GM23338 (cell line): ENCODE results near the gene CRY1. TPM values are rescaled to one million over a fixed set of nuclear protein-coding genes. Genes with fewer than 3 reads are reported as not detected.

Experiments used
- EZH2 ChIP-seq: fragments of 200-600 bp; sonication (generic); IDR thresholded peaks from one replicate; pipeline ENCODE4 v1.8.0; 2017; ENCODE audit warnings: antibody characterized with exemption, mild to moderate bottlenecking, low read depth; ENCODE audit not compliant: unreplicated experiment
- EZH2phosphoT487 ChIP-seq: fragments of 200-600 bp; sonication (generic); IDR thresholded peaks from one replicate; pipeline ENCODE4 v1.8.1; 2018; ENCODE audit warnings: antibody characterized with exemption; ENCODE audit not compliant: unreplicated experiment
- JUNB ChIP-seq: IDR thresholded peaks from one replicate; pipeline ENCODE4 v1.6.1; 2016; ENCODE audit warnings: antibody characterized with exemption; ENCODE audit not compliant: unreplicated experiment
- STAT1 ChIP-seq: IDR thresholded peaks from one replicate; pipeline ENCODE4 v1.6.1; 2016; ENCODE audit warnings: antibody characterized with exemption; ENCODE audit not compliant: unreplicated experiment
- ZNF114 ChIP-seq: fragments of 250-450 bp; sonication (Bioruptor Pico); IDR thresholded peaks from 2 replicates; pipeline ENCODE4 v1.5.0; 2020; ENCODE audit warnings: mild to moderate bottlenecking, moderate library complexity
- ZNF331 ChIP-seq: fragments of 250-450 bp; sonication (Bioruptor Pico); IDR thresholded peaks from 2 replicates; pipeline ENCODE4 v1.5.0; 2020; ENCODE audit warnings: low read depth, mild to moderate bottlenecking, moderate library complexity
- polyA plus RNA-seq: library from polyadenylated mRNA; unstranded; fragments of >200 nt; fragmentation: Nextera tagmentation; extraction: Ambion mirVana; gene quantifications from 2 replicates; pipeline ENCODE4 v1.2.1, GENCODE V29; 2016
- total RNA-seq: library from RNA; depleted of rRNA; stranded (reverse); fragments of >200 nt; shearing (Covaris generic); gene quantifications from 2 replicates; pipeline ENCODE4 v1.2.3, GENCODE V29; 2014
- TF ChIP-seq, protein P1 (sequence below): IDR thresholded peaks from one replicate; pipeline ENCODE4 v1.6.1; 2018; ENCODE audit warnings: antibody characterized with exemption; ENCODE audit not compliant: unreplicated experiment
- TF ChIP-seq, protein P2 (sequence below): fragments of 250-450 bp; sonication (Bioruptor Pico); IDR thresholded peaks from 2 replicates; pipeline ENCODE4 v1.5.0; 2020; ENCODE audit warnings: mild to moderate bottlenecking, moderate library complexity

Gene CRY1
- total and polyA plus RNA-seq, 2 experiments from 2014 or later = 27.7 to 28.2 TPM

DNA sequence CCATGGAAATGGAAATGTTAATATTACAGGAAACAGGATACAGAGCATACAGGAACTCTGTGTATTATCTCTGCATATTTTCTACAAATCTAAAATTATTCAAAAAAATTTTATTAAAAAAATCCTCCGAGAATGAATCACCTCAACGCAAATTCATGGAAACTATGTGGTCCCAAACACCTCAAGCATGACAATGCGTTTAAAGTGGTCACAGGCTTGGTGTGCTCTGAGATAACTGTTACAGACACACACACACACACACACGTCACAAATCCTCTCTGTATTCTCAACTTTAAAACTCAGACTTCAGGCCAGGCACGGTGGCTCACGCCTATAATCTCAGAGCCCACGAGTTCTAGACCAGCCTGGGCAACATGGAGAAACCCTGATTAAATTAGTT, 61.1 kb downstream of the CRY1 start (continued):
- TF ChIP-seq, protein P1, sequence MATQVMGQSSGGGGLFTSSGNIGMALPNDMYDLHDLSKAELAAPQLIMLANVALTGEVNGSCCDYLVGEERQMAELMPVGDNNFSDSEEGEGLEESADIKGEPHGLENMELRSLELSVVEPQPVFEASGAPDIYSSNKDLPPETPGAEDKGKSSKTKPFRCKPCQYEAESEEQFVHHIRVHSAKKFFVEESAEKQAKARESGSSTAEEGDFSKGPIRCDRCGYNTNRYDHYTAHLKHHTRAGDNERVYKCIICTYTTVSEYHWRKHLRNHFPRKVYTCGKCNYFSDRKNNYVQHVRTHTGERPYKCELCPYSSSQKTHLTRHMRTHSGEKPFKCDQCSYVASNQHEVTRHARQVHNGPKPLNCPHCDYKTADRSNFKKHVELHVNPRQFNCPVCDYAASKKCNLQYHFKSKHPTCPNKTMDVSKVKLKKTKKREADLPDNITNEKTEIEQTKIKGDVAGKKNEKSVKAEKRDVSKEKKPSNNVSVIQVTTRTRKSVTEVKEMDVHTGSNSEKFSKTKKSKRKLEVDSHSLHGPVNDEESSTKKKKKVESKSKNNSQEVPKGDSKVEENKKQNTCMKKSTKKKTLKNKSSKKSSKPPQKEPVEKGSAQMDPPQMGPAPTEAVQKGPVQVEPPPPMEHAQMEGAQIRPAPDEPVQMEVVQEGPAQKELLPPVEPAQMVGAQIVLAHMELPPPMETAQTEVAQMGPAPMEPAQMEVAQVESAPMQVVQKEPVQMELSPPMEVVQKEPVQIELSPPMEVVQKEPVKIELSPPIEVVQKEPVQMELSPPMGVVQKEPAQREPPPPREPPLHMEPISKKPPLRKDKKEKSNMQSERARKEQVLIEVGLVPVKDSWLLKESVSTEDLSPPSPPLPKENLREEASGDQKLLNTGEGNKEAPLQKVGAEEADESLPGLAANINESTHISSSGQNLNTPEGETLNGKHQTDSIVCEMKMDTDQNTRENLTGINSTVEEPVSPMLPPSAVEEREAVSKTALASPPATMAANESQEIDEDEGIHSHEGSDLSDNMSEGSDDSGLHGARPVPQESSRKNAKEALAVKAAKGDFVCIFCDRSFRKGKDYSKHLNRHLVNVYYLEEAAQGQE = no peak
- TF ChIP-seq JUNB (no peak), EZH2 (no peak), STAT1 (no peak), EZH2phosphoT487 (no peak), ZNF331 (CRISPR knock-in tag) (no peak), ZNF114 (no peak)
- TF ChIP-seq, protein P2, sequence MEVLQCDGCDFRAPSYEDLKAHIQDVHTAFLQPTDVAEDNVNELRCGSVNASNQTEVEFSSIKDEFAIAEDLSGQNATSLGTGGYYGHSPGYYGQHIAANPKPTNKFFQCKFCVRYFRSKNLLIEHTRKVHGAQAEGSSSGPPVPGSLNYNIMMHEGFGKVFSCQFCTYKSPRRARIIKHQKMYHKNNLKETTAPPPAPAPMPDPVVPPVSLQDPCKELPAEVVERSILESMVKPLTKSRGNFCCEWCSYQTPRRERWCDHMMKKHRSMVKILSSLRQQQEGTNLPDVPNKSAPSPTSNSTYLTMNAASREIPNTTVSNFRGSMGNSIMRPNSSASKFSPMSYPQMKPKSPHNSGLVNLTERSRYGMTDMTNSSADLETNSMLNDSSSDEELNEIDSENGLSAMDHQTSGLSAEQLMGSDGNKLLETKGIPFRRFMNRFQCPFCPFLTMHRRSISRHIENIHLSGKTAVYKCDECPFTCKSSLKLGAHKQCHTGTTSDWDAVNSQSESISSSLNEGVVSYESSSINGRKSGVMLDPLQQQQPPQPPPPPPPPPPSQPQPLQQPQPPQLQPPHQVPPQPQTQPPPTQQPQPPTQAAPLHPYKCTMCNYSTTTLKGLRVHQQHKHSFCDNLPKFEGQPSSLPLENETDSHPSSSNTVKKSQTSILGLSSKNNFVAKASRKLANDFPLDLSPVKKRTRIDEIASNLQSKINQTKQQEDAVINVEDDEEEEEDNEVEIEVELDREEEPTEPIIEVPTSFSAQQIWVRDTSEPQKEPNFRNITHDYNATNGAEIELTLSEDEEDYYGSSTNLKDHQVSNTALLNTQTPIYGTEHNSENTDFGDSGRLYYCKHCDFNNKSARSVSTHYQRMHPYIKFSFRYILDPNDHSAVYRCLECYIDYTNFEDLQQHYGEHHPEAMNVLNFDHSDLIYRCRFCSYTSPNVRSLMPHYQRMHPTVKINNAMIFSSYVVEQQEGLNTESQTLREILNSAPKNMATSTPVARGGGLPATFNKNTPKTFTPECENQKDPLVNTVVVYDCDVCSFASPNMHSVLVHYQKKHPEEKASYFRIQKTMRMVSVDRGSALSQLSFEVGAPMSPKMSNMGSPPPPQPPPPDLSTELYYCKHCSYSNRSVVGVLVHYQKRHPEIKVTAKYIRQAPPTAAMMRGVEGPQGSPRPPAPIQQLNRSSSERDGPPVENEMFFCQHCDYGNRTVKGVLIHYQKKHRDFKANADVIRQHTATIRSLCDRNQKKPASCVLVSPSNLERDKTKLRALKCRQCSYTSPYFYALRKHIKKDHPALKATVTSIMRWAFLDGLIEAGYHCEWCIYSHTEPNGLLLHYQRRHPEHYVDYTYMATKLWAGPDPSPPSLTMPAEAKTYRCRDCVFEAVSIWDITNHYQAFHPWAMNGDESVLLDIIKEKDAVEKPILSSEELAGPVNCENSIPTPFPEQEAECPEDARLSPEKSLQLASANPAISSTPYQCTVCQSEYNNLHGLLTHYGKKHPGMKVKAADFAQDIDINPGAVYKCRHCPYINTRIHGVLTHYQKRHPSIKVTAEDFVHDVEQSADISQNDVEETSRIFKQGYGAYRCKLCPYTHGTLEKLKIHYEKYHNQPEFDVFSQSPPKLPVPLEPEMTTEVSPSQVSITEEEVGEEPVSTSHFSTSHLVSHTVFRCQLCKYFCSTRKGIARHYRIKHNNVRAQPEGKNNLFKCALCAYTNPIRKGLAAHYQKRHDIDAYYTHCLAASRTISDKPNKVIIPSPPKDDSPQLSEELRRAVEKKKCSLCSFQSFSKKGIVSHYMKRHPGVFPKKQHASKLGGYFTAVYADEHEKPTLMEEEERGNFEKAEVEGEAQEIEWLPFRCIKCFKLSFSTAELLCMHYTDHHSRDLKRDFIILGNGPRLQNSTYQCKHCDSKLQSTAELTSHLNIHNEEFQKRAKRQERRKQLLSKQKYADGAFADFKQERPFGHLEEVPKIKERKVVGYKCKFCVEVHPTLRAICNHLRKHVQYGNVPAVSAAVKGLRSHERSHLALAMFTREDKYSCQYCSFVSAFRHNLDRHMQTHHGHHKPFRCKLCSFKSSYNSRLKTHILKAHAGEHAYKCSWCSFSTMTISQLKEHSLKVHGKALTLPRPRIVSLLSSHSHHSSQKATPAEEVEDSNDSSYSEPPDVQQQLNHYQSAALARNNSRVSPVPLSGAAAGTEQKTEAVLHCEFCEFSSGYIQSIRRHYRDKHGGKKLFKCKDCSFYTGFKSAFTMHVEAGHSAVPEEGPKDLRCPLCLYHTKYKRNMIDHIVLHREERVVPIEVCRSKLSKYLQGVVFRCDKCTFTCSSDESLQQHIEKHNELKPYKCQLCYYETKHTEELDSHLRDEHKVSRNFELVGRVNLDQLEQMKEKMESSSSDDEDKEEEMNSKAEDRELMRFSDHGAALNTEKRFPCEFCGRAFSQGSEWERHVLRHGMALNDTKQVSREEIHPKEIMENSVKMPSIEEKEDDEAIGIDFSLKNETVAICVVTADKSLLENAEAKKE (CRISPR knock-in tag) = no peak
